GM19395 (cell line): Measurements from ENCODE around the gene MAP2K3.
"Not testable (repeated sequence)": the region's sequence is repeated elsewhere in the genome, so short reads cannot be mapped to it uniquely, and the experiment has no call there.

Source experiments
- ATAC-seq: cut with Tn5 transposase; IDR thresholded peaks from one replicate; pipeline ENCODE4 v1.9.1; 2021; ENCODE audit warnings: mild to moderate bottlenecking, moderate library complexity; ENCODE audit not compliant: unreplicated experiment

The MAP2K3 gene

DNA sequence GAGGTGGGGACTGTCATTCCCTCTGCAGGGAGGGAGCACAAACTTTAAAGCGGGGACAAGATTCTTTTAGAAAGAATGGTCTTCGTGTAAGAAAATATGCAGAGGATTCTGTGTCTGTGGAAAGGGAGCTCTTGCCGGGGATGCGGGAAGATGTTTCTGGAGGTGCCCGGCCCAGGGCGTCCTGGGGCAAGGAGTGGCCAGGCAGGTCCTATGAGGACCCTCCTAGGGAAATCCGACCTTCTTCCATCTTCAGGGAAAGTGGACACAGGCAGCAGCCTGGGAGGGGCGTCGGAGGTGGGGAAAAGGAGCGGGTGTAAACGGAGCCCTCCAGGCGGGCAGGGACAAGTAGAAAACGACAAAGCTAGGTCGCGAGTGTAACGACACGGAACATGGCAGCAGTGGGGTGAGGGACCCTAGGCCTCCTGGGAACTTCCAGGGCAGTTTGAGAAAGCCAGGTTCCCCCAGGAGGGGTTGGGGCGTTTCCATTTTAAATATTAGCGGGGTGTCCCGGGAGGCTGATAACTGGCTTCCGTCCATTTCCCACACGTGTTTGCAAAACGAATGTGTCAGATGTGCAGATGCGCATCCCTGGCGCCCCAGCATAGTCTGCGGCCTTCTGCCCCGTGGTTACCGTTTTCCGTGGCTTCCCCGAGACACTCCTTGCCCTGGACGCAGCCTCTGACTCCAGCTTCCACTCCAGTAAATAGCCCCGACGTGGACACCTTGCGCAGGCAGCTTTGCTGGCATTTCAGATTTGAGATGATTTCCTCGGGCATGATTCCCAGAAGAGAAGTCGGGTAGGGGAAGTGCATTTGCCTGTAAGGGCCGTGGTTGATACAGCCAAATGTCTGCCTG, 39.0 kb downstream of the MAP2K3 start:
- ATAC-seq, result peak; percentile 15

- not testable (repeated sequence) for ATAC-seq
Observed at GRCh38 chr17:21324741-21325140, 40.2 kb downstream of the MAP2K3 start.

DNA sequence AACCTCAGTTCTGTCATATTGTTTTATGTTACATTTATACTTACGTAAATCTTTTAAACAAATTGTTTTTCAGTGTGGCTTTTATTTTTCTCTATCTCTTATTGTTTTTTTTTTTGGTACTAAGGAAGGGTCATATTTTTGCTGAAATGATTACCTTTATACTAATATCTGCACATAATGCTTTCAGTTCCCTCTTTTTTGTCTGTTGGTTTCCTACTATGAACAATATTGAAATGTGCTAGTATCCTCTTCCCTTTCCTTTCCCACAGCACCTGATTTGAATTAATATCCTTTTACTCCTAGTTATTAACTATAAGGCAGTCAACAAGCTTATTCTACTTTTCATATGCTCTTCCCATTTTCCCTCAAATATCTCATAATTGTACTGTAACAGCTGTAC, 43.4 kb downstream of the MAP2K3 start:
- not testable (repeated sequence) for ATAC-seq

- ATAC-seq, result not testable (repeated sequence)
Observed at GRCh38 chr17:21328778-21329177, 44.3 kb downstream of the MAP2K3 start.

DNA sequence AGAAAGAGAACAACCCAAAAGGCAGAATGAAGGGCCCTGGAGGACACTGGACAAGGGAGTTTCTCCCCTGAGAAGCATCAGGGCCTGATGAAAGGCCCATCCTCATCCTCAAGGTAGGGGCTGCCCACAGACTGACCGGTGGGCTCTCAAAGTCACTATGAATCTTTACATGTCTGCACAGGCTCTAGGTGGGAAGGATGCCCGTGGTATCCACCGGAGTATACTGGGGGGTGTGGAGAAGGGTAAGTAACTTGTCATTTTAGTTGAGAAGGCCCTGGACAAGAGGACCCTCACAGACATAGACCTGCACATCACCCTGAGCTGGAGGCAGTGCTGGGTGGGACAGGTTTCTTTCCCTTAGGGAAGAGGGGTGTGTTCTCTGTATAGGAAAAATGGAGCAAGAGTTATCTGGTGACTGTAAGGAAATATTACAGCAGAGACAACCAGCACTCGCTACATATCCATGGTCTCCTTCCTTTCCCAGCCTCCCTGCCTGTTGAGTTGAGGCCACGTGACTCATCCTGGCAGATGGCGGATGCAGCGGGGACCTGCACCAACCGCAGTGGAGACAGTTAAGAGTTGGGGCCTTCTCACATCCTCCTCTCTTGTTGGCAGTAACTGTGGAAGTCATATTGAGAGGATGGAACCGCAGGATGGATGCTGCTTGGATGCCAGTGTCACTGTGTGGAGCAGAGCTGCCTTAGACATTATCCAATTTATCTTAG, 46.1 kb downstream of the MAP2K3 start:
- ATAC-seq, result no peak

- ATAC-seq, result not testable (repeated sequence)
Observed at GRCh38 chr17:21336541-21337294, 52.2 kb downstream of the MAP2K3 start.

- ATAC-seq, result not testable (repeated sequence)
Observed at GRCh38 chr17:21337981-21338625, 53.6 kb downstream of the MAP2K3 start.

GRCh38 chr17:21339011-21339410, 54.5 kb downstream of the MAP2K3 start:
- no peak for ATAC-seq

DNA sequence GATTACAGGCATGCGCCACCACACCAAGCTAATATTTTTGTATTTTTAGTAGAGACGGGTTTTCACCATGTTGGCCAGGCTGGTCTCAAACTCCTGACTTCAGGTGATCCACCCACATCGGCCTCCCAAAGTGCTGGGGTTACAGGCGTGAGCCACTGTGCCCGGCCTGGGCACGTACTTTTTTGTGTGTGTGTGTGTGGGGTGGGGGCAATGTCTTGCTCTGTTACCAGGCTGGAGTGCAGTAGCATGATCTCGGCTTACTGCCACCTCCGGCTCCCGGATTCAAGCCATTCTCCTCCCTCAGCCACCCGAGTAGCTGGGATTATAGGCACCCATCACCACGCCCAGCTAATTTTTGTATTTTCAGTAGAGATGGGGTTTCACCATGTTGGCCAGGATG, 55.1 kb downstream of the MAP2K3 start:
- ATAC-seq, result not testable (repeated sequence)

GRCh38 chr17:21340407-21340806, 55.9 kb downstream of the MAP2K3 start:
- not testable (repeated sequence) for ATAC-seq

GRCh38 chr17:21341279-21341678, 56.8 kb downstream of the MAP2K3 start:
- not testable (repeated sequence) for ATAC-seq

DNA sequence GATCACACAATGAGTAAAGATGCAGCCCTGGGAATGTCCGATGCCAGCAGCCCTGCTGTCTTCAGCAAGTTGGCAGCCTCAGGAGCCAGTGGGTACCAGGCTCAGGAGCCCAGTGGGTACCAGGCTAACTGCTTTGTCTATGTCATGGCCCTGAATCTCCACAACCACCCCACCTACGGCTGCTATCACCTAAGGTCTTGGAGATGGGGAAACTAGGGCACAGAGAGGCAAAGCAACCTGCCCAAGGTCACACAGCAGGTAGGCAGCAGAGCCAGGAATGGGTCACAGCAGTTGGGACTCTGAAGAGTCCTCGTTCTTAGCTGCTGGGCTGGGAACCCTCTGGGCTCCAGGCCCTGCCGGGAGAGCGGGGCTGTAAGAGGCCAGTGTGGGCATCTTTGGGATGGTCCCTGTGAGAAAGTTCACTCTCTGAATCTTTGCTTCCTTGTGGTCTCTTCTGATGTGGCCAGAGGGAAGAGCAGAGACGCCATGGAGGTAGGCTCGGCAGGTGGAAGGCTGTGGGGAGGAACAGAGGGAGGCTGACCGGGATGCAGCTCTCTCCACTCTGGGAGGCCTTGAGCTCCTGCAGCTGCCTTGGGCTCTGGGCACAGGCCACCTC, 57.5 kb downstream of the MAP2K3 start:
- ATAC-seq, result not testable (repeated sequence)

GRCh38 chr17:21343061-21343949, 58.8 kb downstream of the MAP2K3 start:
- ATAC-seq, result not testable (repeated sequence)

GRCh38 chr17:21344801-21345200, 60.3 kb downstream of the MAP2K3 start:
- ATAC-seq, result not testable (repeated sequence)

DNA sequence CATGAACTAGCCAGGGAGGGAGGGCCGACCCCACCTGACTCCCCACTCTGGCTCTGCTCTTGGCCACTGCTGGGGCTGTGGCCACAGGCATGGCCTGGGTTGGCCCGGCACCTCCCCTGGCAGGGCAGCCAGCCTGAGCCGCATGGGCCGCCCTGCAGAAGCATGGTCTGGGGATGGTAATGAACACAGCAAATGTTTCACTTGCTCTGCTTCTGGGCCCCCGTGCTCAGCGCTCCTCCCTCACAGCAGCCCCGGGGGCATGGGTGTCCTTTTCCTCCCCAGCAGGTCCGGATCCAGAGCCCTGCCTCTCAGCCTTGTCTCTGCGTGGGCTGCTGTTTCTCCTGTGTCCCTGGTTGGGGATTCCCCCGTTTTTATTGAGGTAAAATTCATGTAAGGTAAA, 60.7 kb downstream of the MAP2K3 start:
- ATAC-seq, result no peak

DNA sequence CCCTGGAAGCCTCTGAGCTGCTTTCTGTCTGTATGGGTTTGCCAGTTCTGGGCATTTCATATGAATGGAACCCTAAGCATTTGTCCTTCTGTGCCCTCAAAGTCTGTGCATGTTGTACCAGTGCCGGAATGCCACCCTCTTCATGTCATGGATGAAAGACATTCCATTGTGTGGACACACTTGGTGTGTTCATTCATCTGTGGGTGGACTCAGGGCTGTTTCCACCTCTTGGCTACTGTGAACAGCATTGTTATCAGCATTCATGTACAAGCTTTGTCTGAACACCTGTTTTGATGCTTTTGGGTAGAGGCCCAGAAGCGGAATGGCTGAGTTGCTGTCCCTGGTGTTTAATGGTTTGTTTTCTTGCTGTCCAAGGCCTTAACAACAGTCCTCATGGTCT, 61.6 kb downstream of the MAP2K3 start:
- not testable (repeated sequence) for ATAC-seq

DNA sequence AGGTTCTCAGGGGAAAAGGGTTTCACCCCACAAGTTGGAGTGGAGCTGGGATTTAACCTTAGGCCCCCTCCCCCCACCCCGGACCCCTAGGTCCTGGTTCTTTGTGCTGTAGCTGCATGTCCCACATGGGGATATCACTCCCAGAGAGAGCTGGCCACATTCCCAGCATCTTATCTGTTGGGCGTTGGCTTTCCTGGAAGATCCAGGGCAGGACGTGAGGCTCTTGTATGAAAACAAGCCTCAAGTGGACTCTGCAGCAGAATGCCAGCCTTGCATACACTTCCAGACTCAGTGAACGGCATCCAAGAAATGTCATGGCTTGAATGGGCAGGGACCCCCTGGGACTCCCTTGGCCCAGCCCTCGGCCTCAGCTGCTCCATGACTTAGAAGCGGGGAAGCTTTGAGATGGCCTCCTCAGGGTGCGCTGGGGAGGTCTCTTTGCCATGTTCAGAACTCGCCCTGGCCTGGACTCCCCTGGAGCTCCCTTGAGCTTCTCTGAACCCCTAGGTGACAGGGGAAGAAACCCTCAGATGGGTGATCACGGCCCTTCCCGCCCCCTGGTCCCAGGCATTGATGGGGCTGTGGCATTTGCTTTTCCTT, 62.2 kb downstream of the MAP2K3 start:
- ATAC-seq, result not testable (repeated sequence)

DNA sequence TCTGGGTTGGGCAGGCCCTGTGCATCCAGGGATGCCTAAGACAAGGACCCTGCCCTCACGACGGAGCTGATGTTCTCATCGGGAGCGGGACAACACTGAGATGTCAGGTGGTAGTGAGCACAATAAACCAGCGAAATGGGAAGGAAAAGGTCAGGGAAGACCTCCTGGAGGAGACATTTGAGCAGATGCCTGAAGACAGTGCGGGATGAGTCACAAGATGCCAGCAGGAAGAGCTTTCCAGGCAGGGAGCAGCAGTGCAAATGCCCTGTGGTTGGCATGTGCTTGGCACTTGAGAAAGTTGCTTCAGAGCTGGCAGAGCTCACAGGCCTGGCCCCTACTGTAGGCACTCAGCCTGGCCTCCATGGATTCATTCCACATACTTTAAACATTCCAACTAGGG, 63.1 kb downstream of the MAP2K3 start:
- ATAC-seq, result not testable (repeated sequence)
